Dedifferentiated amniotic fluid mesenchymal stem cell (primary cell): ENCODE results near the gene SOCS2.
"Not testable (repeated sequence)": the region's sequence is repeated elsewhere in the genome, so short reads cannot be mapped to it uniquely, and the experiment has no call there.

Experiments used
- DNase-seq: peaks from one replicate; pipeline ENCODE4 v3.0.0-alpha.2; 2016; ENCODE audit errors: extremely low spot score

SOCS2 gene

DNA sequence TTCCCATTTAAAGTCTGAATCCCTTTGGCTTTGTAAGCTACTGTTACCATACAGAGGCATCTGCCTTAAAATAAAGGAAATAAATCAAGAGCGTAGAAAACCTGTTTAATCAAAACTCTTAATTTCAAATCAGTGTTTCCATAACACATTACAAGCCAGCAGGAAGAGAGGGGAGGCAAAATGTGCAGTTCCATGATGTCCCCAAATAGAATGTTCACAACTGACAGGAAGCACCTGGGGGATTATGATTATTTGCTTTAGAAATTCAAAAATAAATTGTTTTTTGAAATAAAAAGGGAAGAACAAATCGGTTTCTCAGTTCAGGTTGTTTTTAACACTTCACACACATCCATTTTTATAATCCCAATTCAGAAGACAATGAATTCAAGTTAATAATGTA is 21.4 kb downstream of the SOCS2 start:
- DNase-seq: no peak

DNA sequence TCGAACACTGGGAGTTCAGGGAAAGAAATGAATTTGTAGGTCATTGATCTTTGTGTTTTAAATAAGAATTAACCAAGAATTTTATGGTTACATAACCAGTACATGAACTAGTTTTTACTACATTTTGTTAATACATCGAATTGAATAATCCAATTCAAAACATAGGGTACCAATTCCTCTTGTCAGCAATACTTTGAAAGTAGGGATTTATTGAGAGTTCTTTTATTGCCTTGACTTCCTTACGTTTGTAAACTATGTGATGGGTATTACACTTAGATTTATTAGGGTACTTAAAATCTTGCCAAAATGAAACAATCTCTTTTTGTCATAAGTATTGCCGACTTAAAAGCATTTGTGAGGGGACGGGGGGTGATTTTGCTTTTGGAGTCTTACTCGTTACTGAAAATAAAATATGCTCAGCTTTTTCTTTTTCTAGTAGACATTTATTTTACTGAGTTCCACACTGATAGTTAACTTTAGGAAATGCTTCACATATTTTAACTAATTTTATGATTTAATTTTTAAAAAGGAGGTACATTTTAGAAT is 22.4 kb downstream of the SOCS2 start:
- no peak for DNase-seq

DNA sequence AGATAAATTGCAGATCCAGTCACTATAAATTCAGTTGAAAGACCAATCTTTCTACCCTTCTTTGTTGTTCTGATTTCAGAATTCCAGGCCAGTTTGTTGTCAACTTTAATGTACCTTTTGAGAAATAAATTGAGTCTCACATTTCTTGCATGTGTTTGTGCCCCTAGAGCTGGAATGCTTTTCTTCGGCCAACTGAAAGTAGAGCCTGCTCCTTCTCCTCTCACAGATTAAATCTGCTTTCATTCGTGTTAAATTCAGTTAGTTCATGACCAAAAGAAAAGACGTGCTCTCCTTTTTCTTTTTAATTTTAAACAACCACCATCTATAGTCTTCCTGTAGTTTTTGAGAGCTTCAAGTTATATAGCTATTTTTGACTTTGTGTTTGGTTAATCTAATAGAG is 22.9 kb downstream of the SOCS2 start:
- DNase-seq: no peak

DNA sequence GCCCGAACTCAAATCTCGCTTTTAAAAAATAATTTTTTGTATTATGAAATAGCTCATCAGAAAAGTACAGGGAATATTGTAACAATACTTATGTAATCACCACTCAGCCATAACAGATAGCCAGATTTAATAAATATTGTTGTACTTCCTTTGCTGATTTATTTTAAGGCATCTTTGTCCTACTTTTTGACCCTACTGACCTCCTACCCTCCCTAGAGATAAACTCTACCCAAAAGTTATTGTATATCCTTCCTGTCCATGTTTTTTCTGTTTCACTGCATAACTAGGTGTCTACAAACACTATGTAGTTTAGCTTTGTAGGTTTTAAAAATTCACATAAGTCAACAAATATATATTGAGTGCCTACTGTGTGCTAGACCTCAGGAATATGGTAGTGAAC is 25.1 kb downstream of the SOCS2 start:
- DNase-seq: no peak

DNA sequence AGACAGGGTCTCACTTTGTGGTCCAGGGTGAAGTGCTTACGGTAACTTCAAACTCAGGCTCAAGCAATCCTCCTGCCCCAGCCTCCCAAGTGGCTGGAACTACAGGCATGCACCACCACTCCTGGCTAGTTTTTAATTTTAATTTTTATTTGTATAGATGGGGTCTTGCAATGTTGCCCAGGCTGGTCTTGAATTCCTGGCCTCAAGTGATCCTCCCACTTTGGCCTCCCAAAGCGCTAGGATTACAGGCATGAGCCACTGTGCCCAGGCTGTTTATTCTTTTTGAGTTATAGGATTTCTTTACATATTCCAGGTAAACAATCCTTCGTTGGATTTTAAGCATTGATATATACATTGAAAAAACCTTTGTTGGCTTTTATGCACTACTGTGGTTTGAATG is 26.7 kb downstream of the SOCS2 start:
- no peak for DNase-seq

DNA sequence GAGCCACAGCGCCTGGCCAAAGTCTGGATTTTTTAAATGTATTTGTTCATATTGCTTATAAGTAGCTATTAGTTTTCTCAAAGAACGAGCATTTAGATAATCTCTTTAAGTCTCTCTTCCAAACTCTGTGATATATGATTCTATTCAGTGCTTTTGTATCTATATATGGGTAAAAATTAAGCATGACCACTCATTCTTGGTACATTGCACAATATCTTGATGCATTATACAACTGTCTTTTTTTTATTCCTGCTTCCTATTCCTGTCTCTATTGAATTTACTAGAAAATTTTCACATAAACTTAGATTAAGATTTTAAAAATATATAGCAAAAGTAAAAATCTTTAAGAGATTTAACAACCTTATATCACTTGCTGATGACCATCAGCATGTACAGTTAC is 29.1 kb downstream of the SOCS2 start:
- no peak for DNase-seq

DNA sequence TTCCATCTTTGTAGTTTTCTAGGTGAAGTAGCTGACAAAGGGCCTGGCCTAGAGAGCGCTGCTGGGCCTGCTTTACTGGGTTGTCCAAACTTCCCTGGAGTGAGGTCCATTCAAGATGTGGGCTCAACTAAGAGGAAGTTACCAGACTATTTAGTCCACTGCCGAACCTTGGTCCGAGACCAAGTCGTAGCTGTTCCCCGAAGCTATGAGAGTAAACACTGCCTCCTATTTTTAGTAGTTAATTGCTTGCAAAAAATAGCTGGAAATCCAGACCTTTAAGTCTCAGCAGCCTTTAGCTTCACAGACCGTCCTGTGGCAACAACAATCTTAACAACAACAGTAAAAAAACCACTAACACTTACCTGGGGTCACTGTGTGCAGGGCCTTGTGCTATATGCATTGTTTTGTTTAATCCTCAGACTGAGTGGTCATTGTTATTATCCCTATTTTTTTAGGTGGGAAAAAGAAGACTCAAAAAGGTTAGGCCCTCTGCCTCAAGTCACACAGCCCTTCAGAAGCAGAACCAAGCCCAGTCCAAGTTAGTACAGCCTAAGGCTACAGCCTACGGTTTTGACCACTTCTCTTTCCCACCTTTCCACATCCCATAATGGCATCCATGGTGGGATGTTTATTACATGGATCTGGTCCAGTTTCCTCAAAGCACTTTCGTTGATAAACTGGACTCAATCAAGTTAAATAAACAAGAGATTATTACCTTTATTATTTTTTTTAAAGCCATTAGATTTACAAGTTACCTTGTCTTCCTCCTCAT is 30.6 kb downstream of the SOCS2 start:
- DNase-seq: no peak

DNA sequence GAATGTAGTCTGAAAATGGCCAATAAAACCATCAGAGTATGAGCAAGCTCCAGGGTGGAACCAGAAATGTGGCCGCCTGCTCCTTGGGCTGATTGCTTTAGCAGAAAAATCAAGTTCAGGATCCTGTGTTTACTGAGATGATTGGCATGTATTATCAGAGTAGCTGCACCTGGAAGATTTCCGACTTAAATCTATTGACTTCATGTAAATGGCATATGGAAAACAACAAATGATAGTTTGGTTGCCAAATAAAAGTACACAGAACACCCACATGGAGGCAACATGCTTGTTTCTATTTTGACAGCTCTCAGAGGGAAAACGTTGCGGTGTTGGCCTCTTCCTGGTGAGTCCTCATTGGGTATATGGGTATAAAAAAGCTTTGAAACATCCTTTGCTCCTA is 31.3 kb downstream of the SOCS2 start:
- DNase-seq: no peak

DNA sequence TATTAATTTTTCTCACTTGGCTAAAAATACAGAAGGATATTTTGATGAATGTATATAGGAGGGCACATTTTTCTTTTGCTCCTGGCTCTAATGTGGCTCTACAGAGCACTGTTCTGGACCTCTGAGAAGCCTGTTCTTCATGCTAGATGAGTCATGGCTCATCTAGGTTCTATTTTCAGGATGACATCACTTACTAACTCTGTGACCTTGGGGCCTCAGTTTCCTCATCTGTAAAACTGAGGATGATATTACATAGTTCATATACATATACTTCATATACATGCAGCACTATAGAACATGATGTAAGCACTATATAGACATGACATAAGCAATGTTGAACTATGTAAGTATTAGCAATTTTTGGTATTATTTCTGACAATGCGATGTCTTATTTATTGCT is 35.8 kb downstream of the SOCS2 start:
- no peak for DNase-seq

DNA sequence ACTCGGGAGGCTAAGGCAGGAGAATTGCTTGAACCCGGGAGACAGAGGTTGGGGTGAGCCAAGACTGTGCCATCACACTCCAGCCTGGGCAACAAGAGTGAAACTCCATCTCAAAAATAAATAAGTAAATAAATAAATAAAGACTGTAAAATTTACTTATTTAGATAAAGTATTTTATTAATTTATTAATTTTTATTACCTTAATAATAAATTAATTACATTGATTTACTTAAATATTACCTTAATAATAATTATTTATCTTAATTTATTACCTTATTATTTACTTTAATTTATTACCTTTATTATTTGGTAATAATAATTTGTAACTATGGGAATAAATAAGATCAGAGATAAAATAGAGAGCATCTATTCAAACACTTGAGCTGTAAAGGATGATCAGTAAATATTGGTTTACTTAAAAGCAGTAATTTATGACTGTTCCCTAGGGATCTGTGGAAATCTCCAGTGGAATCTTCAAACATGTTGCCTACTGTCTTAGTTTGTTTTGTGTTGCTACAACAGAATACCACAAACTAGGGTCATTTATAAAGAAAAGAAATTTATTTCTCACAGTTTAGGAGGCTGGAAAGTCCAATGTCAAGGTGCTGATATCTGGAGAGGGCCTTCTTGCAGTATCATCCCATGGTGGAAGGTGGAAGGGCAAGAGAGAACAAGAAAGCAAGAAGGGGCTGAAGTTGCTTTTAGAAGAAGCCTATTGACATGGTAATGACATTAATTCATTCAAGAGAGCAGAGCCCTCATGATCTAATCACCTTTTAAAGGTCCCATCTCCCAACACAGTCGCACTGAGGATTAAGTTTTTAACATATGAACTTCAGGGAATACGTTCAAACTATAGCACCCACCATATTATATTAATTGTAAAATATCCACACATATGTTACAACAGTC is 37.1 kb downstream of the SOCS2 start:
- no peak for DNase-seq

DNA sequence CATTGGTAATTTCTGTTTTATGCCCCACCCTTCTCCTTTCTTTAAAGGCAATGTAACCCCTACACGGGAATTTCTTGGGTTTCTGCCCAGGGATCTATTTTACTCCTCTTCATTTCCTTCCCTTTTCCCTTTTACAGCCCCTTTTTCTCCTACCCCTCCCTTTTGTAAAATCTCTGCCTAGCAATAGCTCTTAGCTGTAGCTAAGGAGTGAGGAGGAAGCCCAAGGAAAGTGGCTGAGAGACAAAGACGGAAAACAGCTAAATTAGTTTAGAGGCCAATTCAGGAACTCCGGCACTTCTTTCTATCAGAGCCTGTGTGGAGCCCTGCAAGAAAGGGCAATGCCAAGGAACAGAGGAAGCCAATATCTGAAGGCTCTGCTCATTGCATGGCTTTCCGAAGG is 40.3 kb downstream of the SOCS2 start:
- no peak for DNase-seq

DNA sequence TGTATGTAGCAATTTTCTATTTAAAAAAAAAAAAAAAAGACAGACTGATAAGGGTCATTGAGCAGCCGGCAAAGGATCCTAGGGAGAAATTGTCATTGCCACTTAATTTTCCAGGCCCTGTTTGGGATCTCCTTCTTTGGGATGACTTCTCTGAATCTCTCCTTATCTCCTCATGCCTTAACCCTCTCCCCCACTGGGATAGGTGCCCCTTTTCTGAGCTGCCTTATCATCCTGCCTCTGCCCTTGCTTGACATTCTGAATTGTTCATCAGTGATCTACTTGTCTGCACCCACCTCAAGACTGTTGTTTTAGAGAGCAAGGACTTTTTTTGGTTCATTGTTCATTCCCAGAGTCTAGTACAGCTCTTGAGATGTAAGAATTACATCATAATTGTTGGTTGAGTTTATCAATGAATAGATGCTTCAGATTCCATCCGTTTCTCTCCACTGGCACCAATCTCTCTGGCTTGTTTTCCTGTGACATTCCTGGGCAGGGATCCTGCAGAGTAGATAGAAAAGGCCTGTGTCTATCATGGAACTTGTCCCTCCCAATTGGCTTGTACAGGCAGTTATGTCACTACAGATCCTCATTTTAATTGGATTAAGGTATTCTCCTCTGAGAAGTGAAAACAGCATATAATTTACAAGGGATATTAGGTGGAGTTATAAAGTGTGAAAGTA is 42.6 kb downstream of the SOCS2 start:
- DNase-seq: no peak

DNA sequence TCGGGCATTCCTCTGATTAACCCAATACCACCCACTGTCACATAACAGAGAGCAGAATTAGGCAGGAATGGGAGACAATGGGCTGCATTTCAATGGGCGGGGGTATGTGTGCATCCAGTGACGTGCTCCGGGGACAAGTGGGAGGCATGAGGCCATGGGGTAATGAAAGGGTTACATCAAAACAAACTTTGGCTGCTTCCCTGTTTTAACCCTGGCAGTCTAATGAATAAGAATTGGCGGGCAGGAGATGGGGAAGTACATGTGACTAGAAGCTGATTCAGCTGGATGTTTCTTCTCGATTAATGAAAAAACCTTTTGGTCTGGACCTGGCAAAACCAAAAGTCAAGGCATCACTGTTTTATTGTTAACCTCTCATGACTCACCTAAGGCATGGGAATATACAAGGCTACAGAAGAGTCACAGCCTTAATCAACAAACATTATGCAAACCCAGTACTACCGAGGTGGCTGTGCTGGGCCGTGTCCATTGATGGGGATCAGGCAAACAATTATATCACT is 44.2 kb downstream of the SOCS2 start:
- DNase-seq: no peak

DNA sequence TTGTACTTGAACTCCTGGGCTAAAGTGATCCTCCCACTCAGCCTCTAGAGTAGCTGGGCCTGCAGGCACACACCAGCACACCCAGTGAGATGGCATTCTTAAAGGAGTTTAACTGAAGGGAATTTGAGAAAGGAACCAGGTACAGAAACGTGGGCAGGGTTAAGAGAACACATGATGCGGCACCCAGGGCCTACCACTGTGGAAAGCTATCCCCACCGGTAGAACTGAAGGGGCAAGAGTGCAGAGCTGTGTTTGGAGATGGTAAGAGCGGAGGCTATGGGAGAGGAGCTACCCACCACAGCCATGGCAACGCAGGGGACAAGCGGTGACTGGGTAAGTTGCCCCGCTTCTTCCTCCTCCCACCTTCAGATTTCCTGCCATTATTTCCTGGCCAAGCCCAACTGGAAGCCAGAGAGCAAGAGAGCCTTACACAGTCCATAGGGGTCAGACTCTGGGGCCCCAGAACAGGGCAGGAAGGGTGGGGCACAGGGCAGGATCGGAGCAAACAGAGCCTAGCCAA is 46.5 kb downstream of the SOCS2 start:
- no peak for DNase-seq

DNA sequence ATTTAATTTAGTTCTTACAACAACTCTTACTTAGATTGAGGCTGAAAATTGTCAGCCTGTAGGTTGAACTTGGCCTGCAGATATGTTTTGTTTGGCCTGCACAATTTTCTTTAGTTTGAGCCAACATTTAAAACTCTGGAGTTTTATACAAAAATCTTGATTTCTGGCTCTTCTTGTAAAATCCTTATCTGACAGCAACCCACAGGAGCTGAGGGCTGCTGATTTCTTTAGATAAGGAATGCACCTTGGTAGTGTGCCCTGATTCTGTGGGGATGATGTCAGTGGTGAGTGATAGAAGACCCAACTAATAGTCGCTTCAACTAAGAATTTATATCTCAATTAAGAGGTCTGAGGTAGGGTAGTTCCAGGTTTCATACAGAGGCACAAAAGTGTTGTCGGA is 49.5 kb downstream of the SOCS2 start:
- DNase-seq: no peak

DNA sequence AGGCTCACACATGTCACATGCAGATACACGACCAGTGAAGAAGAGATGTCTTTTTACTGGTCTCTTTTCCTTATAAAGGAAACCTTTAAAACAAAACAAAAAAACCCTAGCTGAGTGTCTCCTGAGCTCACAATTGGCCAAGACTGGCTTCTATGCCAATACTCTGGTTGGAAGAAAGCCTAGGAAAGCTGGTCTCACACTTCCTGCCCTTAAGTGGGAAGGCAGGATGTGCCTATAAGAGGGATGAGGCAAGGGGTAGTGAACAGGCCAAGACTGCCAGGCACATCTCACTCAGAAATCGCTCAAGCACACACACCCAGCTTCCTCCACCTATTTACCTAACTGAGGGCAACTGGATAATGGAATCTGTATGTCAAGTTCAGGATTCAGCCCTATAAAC is 50.0 kb downstream of the SOCS2 start:
- no peak for DNase-seq

DNA sequence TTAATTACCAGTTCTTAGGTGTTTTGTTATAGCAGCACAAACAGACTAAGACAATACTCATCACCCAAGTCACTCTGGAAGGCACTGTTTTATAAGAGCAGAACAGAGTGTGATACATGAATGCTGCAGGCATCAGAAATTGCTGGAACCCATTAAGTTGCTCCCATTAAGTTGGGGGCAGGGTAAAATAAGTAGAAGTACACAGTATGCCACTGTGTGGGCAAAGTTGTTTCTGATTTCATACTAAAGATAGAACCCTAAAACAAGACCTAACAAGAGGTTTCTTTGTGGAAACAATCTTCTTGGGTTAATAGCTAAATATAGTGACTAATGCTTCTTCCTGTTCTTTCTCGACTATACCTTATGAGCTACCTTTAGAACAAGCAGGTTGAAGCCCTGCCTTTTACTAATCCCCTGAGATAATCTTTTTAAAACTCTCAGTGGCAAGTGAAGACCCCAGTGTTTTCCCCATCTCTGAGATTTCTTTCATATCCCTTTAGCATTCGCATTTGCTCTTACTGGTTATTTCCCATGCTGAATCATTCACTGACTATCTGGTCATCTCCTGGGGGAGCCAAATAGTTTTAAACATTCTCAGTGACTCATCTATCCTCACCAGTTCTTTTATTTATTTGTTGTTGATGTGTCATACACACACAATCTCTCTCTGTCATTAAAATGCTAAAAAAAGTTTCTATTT is 52.3 kb downstream of the SOCS2 start:
- peak; percentile 91 for DNase-seq

DNA sequence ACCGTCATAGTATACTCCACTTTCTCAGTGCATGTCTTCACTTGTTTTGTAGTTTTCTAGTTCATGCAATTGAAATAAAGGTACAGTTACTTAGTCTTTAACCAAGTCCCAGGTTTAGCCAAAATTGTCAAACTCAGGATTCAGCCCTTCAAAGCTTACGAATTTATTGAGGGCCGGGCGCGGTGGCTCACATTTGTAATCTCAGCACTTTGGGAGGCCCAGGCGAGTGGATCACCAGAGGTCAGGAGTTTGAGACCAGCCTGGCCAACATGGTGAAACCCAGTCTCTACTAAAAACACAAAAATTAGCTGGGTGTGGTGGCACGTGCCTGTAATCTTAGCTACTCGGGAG is 52.8 kb downstream of the SOCS2 start:
- DNase-seq: not testable (repeated sequence)

DNA sequence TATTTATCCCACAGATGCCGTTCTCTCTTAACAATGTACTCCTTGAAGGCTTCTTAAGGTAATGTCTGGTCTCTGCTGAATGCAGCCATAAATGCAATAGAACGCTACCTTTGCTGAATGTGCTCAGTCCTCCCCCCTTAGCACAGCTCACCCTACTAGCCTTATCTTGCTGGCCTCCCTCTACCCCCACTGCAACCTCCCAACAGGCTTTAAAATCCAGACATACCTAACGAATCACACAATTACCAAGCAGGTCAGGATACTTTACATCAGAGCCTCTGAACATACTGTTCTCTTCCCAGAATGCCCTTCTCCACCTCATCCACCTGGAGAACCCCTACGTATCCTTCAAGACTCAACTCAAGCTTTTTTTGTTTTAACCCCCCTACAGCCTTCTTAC is 53.7 kb downstream of the SOCS2 start:
- no peak for DNase-seq
